Measurements from ENCODE around the gene PRKG2. TPM values are rescaled to one million over a fixed set of nuclear protein-coding genes. Genes with fewer than 3 reads are reported as not detected.
A peak's percentile ranks its signal among the peaks of the same experiment; 100 is the strongest.

Gene PRKG2
- total and polyA plus RNA-seq, 3 experiments from 2014 or later, result 0.53 to 0.59 (median 0.58) TPM

GRCh38 chr4:81042578-81043365 lies 172.2 kb downstream of the PRKG2 start:
- Histone ChIP-seq H3K27ac (ENCODE audit: low read depth, low read length) (no peak overlapping the region), H3K4me1 (ENCODE audit: insufficient read depth, low read length) (no peaks in the 10 kb centered on the region), H3K27me3 (ENCODE audit: insufficient read depth, low read length, poor library complexity, severe bottlenecking) (no peaks in the 10 kb centered on the region), H3K36me3 (ENCODE audit: insufficient read depth, low read length) (no peaks in the 10 kb centered on the region), H3K9me3 (ENCODE audit: low read length) (no peaks in the 10 kb centered on the region), H3K4me3 (ENCODE audit: low read length) (no peak overlapping the region)
- Mint-ChIP-seq H3K27me3 (peaks cover 7 to 47% of the 10 kb centered on the region in 2 donors), H3K4me1 (no peaks in the 10 kb centered on the region), H3K4me3 (no peak overlapping the region), H3K36me3 (no peaks in the 10 kb centered on the region), H3K27ac (no peak overlapping the region), H3K9me3 (no peaks in the 10 kb centered on the region)
- no peak for DNase-seq
- ChIA-PET POLR2A (no interaction called here), CTCF (no interaction called here)

GRCh38 chr4:81040012-81040659 lies 174.9 kb downstream of the PRKG2 start:
- H3K4me3 ChIP-seq (ENCODE audit: low read length), result no peak overlapping the region
- no peaks in the 10 kb centered on the region for H3K9me3 ChIP-seq (ENCODE audit: low read length)
- no peaks in the 10 kb centered on the region for H3K9me3 Mint-ChIP-seq
- no peak overlapping the region for H3K27ac ChIP-seq (ENCODE audit: low read depth, low read length)
- H3K4me1 ChIP-seq (ENCODE audit: insufficient read depth, low read length), result no peaks in the 10 kb centered on the region
- DNase-seq, result peak in 2 of 5 donors; percentile 28 to 37
- no peak overlapping the region for H3K27ac Mint-ChIP-seq
- no peaks in the 10 kb centered on the region for H3K4me1 Mint-ChIP-seq
- H3K36me3 ChIP-seq (ENCODE audit: insufficient read depth, low read length), result no peaks in the 10 kb centered on the region
- H3K4me3 Mint-ChIP-seq, result no peak overlapping the region
- ChIA-PET POLR2A (no interaction called here), CTCF (interaction anchor here (0.8 to 2.1 kb wide), 15 partner anchors 9 to 683 kb away, joined by 3 to 18 read pairs (median 5); partner anchors contain the start of gene BMP3)
- peaks cover 0 to 31% of the 10 kb centered on the region in 2 donors for H3K27me3 Mint-ChIP-seq
- no peaks in the 10 kb centered on the region for H3K36me3 Mint-ChIP-seq
- H3K27me3 ChIP-seq (ENCODE audit: insufficient read depth, low read length, poor library complexity, severe bottlenecking), result no peaks in the 10 kb centered on the region

GRCh38 chr4:81039351-81039972 lies 175.6 kb downstream of the PRKG2 start:
- no peak for DNase-seq
- Mint-ChIP-seq H3K36me3 (no peaks in the 10 kb centered on the region), H3K9me3 (no peaks in the 10 kb centered on the region), H3K4me3 (no peak overlapping the region), H3K27me3 (peaks cover 0 to 29% of the 10 kb centered on the region in 2 donors), H3K4me1 (no peaks in the 10 kb centered on the region), H3K27ac (no peak overlapping the region)
- Histone ChIP-seq H3K27ac (ENCODE audit: low read depth, low read length) (no peak overlapping the region), H3K27me3 (ENCODE audit: insufficient read depth, low read length, poor library complexity, severe bottlenecking) (no peaks in the 10 kb centered on the region), H3K4me1 (ENCODE audit: insufficient read depth, low read length) (no peaks in the 10 kb centered on the region), H3K4me3 (ENCODE audit: low read length) (no peak overlapping the region), H3K9me3 (ENCODE audit: low read length) (no peaks in the 10 kb centered on the region), H3K36me3 (ENCODE audit: insufficient read depth, low read length) (no peaks in the 10 kb centered on the region)
- POLR2A ChIA-PET, result no interaction called here
- CTCF ChIA-PET, result interaction anchor here (0.8 to 2.1 kb wide), 15 partner anchors 9 to 682 kb away, joined by 3 to 18 read pairs (median 5); partner anchors contain the start of gene BMP3

- POLR2A ChIA-PET, result no interaction called here
Observed at GRCh38 chr4:81038636-81039350, 176.2 kb downstream of the PRKG2 start.

More at GRCh38 chr4:81038636-81039350, 176.2 kb downstream of the PRKG2 start:
- peaks cover 0 to 29% of the 10 kb centered on the region in 2 donors for H3K27me3 Mint-ChIP-seq
- no peaks in the 10 kb centered on the region for H3K4me1 ChIP-seq (ENCODE audit: insufficient read depth, low read length)
- H3K36me3 Mint-ChIP-seq, result no peaks in the 10 kb centered on the region
- H3K27me3 ChIP-seq (ENCODE audit: insufficient read depth, low read length, poor library complexity, severe bottlenecking), result no peaks in the 10 kb centered on the region
- H3K36me3 ChIP-seq (ENCODE audit: insufficient read depth, low read length), result no peaks in the 10 kb centered on the region
- no peak overlapping the region for H3K27ac ChIP-seq (ENCODE audit: low read depth, low read length)
- DNase-seq, result no peak
- H3K4me1 Mint-ChIP-seq, result no peaks in the 10 kb centered on the region
- no peak overlapping the region for H3K4me3 ChIP-seq (ENCODE audit: low read length)
- H3K9me3 ChIP-seq (ENCODE audit: low read length), result no peaks in the 10 kb centered on the region
- CTCF ChIA-PET, result interaction anchor here (0.8 to 2.1 kb wide), 9 partner anchors 11 to 682 kb away, joined by 3 to 18 read pairs (median 5); no protein-coding TSS in a partner anchor
- no peaks in the 10 kb centered on the region for H3K9me3 Mint-ChIP-seq
- no peak overlapping the region for H3K4me3 Mint-ChIP-seq
- no peak overlapping the region for H3K27ac Mint-ChIP-seq

Other genes starting within 250 kb of the PRKG2 start
- not detected for gene BMP3, start 184.5 kb downstream of the PRKG2 start, total RNA-seq
- gene BMP3, start 184.5 kb downstream of the PRKG2 start, polyA plus RNA-seq, result not detected